Activated CD8-positive, alpha-beta memory T cell treated with anti-CD3 and anti-CD28 coated beads, Interleukin-2, amount 50 U/mL, for 4 hours (primary cell): ENCODE results near the gene CASP1.

Source experiments
- DNase-seq: peaks from one replicate; pipeline ENCODE4 v3.0.0-alpha.2; 2020

Gene CASP1

DNA sequence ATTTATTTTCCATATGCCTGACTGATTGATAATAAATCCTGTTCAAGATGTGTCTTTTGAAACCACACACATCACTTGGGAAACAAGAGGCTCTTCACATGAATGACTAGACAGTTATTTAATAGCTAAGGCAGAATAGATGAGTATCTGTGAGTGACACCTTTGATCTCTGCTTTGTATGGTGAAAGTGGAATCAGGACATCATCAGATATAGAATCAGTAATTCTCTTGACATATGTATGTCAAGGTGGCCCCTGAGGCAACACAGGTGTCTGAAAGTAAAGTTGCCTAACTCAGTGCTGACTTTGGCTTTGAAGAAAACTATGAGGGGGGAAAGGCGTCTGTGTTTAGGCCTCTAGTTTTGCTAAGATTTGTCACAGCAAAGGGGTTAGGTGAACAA is 55.1 kb downstream of the CASP1 start:
- no peak for DNase-seq
